HepG2 (cell line): ENCODE measurements around the gene RTBDN. TPM values are rescaled to one million over a fixed set of nuclear protein-coding genes. Genes with fewer than 3 reads are reported as not detected.

ENCODE experiments used
- AGO2 ChIP-seq: fragments of 200-400 bp; formaldehyde crosslinking; optimal IDR thresholded peaks from 2 replicates; pipeline ENCODE3; 2017; ENCODE audit warnings: mild to moderate bottlenecking, low read depth, low read length, moderate library complexity
- ETS1 ChIP-seq: sonication (generic); formaldehyde crosslinking; IDR thresholded peaks from 2 replicates; pipeline ENCODE4 v1.4.0; 2020; ENCODE audit warnings: missing genetic modification reagents
- FOXO4 ChIP-seq: sonication (generic); formaldehyde crosslinking; conservative IDR thresholded peaks from 2 replicates; pipeline ENCODE4 v1.8.1; 2023; ENCODE audit warnings: missing genetic modification reagents
- HOXA9 ChIP-seq: sonication (generic); formaldehyde crosslinking; IDR thresholded peaks from 2 replicates; pipeline ENCODE4 v1.8.1; 2022; ENCODE audit warnings: missing genetic modification reagents, mild to moderate bottlenecking, moderate library complexity, borderline replicate concordance
- IRF2 ChIP-seq: IDR thresholded peaks from 2 replicates; pipeline ENCODE4 v1.6.1; 2018; ENCODE audit warnings: missing genetic modification reagents, missing compliant biosample characterization
- MAF1 ChIP-seq: sonication (generic); formaldehyde crosslinking; IDR thresholded peaks from 2 replicates; pipeline ENCODE4 v1.5.0; 2020; ENCODE audit warnings: missing genetic modification reagents, borderline replicate concordance
- MXD1 ChIP-seq: sonication (generic); formaldehyde crosslinking; IDR thresholded peaks from 2 replicates; pipeline ENCODE4 v1.4.0; 2020; ENCODE audit warnings: mild to moderate bottlenecking, missing genetic modification reagents
- NKX3-1 ChIP-seq: sonication (generic); formaldehyde crosslinking; IDR thresholded peaks from 2 replicates; pipeline ENCODE4 v1.5.0; 2020; ENCODE audit warnings: missing genetic modification reagents
- SNAI1 ChIP-seq: sonication (generic); formaldehyde crosslinking; IDR thresholded peaks from 2 replicates; pipeline ENCODE4 v1.5.0; 2020; ENCODE audit warnings: mild to moderate bottlenecking, missing genetic modification reagents, borderline replicate concordance
- SRSF1 ChIP-seq: fragments of 200-400 bp; formaldehyde crosslinking; optimal IDR thresholded peaks from 2 replicates; pipeline ENCODE3; 2017; ENCODE audit warnings: mild to moderate bottlenecking, low read depth, low read length, moderate library complexity
- SYNCRIP ChIP-seq: fragments of 200-400 bp; formaldehyde crosslinking; IDR thresholded peaks from 2 replicates; pipeline ENCODE4 v1.6.1; 2018; ENCODE audit warnings: mild to moderate bottlenecking, low read depth, low read length; ENCODE audit not compliant: insufficient read depth
- TIGD3 ChIP-seq: sonication (generic); formaldehyde crosslinking; IDR thresholded peaks from 2 replicates; pipeline ENCODE4 v1.5.1; 2020; ENCODE audit warnings: mild to moderate bottlenecking, missing genetic modification reagents, borderline replicate concordance
- TP53 ChIP-seq: sonication (generic); formaldehyde crosslinking; conservative IDR thresholded peaks from 2 replicates; pipeline ENCODE4 v1.4.0; 2020; ENCODE audit warnings: missing genetic modification reagents
- ZFP82 ChIP-seq: sonication (generic); formaldehyde crosslinking; IDR thresholded peaks from 2 replicates; pipeline ENCODE4 v1.5.1; 2020; ENCODE audit warnings: mild to moderate bottlenecking, missing genetic modification reagents, borderline replicate concordance
- ZNF12 ChIP-seq: sonication (generic); formaldehyde crosslinking; IDR thresholded peaks from 2 replicates; pipeline ENCODE4 v1.5.0; 2020; ENCODE audit warnings: missing genetic modification reagents
- ZNF24 ChIP-seq: fragments of 450-650 bp; IDR thresholded peaks from 2 replicates; pipeline ENCODE4 v1.6.1; 2017; ENCODE audit warnings: antibody characterized with exemption, mild to moderate bottlenecking
- ZNF687 ChIP-seq: sonication (generic); formaldehyde crosslinking; IDR thresholded peaks from 2 replicates; pipeline ENCODE4 v1.5.1; 2020; ENCODE audit warnings: mild to moderate bottlenecking, missing genetic modification reagents, moderate library complexity
- ZNF782 ChIP-seq: sonication (generic); formaldehyde crosslinking; IDR thresholded peaks from 2 replicates; pipeline ENCODE4 v1.4.0; 2020; ENCODE audit warnings: missing genetic modification reagents, mild to moderate bottlenecking, borderline replicate concordance
- polyA plus RNA-seq, 8 experiments: library from polyadenylated mRNA; depleted of rRNA in 3 of 8; stranded (reverse) in 7 of 8; unstranded in 1 of 8; fragments of >200 nt; fragmentation: Illumina TruSeq in 4 of 8; extraction: Trizol in 4 of 8; gene quantifications; 2 replicates each; pipeline versions ENCODE4 v1.2.1 to v1.2.3, GENCODE V29; 2011 to 2016; ENCODE audit warnings: low read depth in 4 of 8, missing spikeins in 1 of 8, mixed read lengths in 1 of 8; ENCODE audit not compliant: insufficient read depth in 1 of 8
- total RNA-seq, 5 experiments: library from RNA; depleted of rRNA; stranded (reverse); fragments of >200 nt; fragmentation: Illumina TruSeq; extraction: Trizol; gene quantifications; 2 replicates each; pipeline ENCODE4 v1.2.3, GENCODE V29; 2016; ENCODE audit warnings: low read depth in 1 of 5

RTBDN gene
- total and polyA plus RNA-seq, 2 of the 13 experiments (the other 11 are each of a cell fraction or from before 2014, with no cell fraction given) = 0.27 to 0.48 TPM

GRCh38 chr19:12864721-12865715, 30.6 kb upstream of the RTBDN start (continued):
- TF ChIP-seq ETS1 (no peak), FOXO4 (CRISPR knock-in tag) (no peak), SYNCRIP (no peak), ZNF12 (CRISPR knock-in tag) (peak; percentile 67; the same call in 1 of the 2 replicates), SRSF1 (no peak), ZFP82 (no peak), AGO2 (no peak), TP53 (no peak), SNAI1 (no peak), HOXA9 (CRISPR knock-in tag) (no peak), NKX3-1 (CRISPR knock-in tag) (no peak), ZNF687 (peak; percentile 82), MAF1 (no peak), ZNF782 (CRISPR knock-in tag) (no peak), IRF2 (CRISPR knock-in tag) (0 out of 2 replicates have a peak, but pooled peaks have one; percentile 38), ZNF24 (no peak), MXD1 (CRISPR knock-in tag) (no peak), TIGD3 (CRISPR knock-in tag) (no peak)
